ENCODE results near the gene FRMD4A.
"Not testable (repeated sequence)": the region's sequence is repeated elsewhere in the genome, so short reads cannot be mapped to it uniquely, and the experiment has no call there.

Gene FRMD4A

DNA sequence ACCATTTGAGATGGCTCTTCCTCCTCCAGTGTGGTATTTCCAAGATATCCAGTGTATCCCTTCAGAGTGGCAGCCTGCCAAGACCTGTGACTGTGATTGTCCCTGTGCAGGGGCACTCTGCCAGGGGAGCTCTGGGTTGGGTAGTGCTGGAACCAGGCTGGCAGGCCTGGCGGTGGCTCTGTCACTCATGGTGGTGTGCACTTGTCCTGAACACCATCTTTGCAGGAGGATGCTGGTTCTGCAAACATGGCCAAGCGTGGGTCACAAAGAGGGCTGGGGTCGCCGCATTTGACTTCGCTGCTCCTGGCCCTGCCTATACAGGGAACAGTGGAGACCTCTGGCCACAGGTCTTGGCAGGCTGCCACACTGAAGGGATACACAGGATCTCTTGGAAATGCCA lies 538.7 kb downstream of the FRMD4A start:
- DNase-seq (ENCODE audit: extremely low spot score, insufficient read length, low read depth) (no peak), FAIRE-seq (no peak)

DNA sequence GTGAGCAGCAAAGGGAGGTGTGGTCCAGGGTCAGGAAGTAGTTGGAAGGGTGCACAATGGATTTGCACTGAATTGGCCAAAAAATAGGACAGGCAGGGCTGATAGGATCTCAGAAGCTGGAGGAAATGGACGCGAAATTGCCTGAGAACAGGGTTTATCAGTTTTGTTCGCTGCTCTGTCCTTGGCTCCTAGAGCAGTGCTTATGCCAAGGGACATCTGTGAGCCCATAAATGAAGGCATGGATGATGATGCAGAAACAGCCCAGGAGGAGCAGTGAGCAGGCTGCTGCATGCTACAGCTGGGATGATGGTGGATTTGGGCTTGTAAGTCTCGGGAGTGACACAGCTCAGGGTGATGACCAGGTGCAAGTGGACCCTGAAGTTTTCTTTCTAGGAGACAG lies 539.2 kb downstream of the FRMD4A start:
- FAIRE-seq (no peak), DNase-seq (ENCODE audit: extremely low spot score, insufficient read length, low read depth) (no peak)

DNA sequence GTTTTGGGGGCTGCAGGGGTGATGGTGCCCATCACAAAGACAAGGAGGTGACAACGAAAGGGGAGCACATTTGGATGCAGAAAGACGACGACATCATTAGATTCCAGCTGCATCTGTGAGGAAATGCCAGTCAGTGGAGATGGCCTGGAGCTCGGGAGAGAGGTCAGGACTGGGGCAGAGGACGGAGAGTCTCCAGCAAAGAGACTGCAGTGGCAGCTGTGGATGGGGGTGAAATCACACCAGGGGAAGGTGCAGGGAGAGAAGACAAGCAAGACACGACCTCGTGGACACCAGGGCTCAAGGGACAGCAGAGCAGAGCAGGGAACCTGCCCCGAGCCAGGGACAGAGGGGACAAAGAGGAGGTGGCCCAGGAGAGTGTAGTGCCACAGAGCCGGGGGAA lies 540.5 kb downstream of the FRMD4A start:
- FAIRE-seq (no peak), DNase-seq (ENCODE audit: extremely low spot score, insufficient read length, low read depth) (no peak)

DNA sequence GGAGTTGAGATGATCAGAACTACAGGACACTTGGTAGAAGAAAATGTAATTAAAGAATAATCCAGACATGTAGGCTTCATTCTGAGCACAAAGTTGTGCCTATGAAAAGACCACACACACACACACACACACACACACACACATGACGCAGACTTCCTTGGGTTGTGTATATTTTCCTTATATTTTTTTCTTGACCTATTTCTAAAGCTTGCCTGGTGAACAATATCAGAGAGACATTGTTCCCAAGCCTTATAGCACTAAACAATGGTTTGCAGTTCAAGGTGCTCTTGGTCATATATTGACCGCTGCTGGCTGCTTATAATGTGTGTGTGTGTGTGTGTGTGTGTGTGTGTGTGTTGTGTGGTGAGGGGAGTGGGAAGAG lies 541.3 kb downstream of the FRMD4A start:
- no peak for FAIRE-seq

GRCh38 chr10:13788711-13789447 lies 541.8 kb downstream of the FRMD4A start:
- FAIRE-seq (peak; percentile 62), DNase-seq (ENCODE audit: extremely low spot score, insufficient read length, low read depth) (no peak)

More for the DNA sequence above, 541.3 kb downstream of the FRMD4A start:
- no peak for DNase-seq (ENCODE audit: extremely low spot score, insufficient read length, low read depth)

- no peak for DNase-seq (ENCODE audit: extremely low spot score, insufficient read length, low read depth)
- FAIRE-seq, result no peak
Measured at GRCh38 chr10:13788320-13788600, 542.5 kb downstream of the FRMD4A start.

DNA sequence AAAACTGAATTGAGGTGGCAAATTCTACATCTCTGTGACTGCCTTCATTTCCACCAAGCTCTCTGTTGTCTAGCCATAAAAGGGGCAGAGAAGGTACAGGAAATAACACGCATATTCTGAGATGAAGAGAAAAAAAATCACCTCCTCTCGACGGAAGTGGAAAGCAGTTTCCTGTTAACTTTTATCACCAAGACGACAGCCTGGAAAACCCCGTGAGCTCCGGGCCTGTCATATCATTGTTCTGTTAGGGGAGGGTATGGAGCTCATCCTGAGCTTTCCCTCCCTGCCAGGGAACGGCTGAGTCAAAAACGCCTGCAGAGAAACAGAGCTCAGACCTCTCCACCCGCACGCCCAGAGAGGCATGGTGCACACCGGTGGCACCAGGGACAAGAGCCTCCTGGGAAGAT lies 543.7 kb downstream of the FRMD4A start:
- peak; percentile 98 for FAIRE-seq
- peak; percentile 53 for DNase-seq (ENCODE audit: extremely low spot score, insufficient read length, low read depth)

DNA sequence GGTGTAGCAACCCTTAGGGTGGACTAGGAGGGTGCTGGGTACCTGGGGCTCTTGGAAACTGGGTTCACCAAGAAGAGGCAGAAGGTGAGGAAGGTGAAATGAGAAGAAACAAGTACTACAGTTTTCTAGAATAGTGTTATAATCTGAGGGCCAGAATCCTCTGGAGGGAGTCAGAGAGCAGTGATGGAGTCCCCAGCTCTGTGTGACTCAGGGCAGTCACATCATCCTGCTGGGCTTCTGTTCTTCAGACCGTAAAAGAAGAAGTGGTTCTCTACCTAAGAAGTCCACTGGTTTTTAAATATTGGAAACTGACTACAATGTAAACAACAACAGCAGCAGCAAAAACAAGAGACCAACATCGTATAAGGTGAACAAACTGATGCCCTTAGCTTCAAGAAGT lies 546.7 kb downstream of the FRMD4A start:
- FAIRE-seq, result no peak
- no peak for DNase-seq (ENCODE audit: extremely low spot score, insufficient read length, low read depth)

- DNase-seq (ENCODE audit: extremely low spot score, insufficient read length, low read depth) (no peak), FAIRE-seq (no peak)
Measured at GRCh38 chr10:13779748-13780147, 551.0 kb downstream of the FRMD4A start.

DNA sequence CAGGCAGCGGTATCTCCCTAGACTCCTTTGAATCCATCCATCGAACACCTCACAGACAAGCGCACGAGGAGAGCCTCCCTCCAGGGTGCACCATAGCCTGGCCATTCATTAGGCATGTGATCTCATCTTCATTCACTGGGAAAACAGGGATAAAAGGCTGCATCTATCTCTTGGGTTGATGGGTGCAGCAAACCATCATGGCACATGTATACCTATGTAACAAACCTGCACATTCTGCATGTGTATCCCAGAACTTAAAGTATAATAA lies 552.1 kb downstream of the FRMD4A start:
- DNase-seq (ENCODE audit: extremely low spot score, insufficient read length, low read depth); FAIRE-seq: not testable (repeated sequence)

DNA sequence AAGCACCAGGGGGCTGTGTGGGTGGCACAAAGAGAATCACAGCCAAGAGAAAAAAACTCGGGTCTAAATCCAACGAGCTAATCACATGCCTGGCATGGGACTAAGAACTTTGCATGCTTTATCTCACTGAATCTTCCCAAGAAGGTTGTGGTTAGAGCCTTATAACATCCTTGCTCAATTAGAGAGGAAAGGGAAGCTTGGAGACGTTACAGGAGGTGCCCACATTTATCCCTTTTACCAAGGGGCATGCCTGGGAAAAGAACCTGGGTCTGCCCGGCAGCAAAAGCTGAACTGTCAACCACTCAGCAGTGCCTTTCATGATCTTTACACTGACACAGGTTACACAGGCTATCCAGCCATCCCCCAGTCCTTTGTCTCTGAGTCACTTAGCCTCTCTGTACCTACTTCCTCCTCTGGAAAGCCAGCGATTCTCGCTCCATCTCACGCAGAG lies 553.8 kb downstream of the FRMD4A start:
- FAIRE-seq (peak; percentile 70), DNase-seq (ENCODE audit: extremely low spot score, insufficient read length, low read depth) (no peak)

DNA sequence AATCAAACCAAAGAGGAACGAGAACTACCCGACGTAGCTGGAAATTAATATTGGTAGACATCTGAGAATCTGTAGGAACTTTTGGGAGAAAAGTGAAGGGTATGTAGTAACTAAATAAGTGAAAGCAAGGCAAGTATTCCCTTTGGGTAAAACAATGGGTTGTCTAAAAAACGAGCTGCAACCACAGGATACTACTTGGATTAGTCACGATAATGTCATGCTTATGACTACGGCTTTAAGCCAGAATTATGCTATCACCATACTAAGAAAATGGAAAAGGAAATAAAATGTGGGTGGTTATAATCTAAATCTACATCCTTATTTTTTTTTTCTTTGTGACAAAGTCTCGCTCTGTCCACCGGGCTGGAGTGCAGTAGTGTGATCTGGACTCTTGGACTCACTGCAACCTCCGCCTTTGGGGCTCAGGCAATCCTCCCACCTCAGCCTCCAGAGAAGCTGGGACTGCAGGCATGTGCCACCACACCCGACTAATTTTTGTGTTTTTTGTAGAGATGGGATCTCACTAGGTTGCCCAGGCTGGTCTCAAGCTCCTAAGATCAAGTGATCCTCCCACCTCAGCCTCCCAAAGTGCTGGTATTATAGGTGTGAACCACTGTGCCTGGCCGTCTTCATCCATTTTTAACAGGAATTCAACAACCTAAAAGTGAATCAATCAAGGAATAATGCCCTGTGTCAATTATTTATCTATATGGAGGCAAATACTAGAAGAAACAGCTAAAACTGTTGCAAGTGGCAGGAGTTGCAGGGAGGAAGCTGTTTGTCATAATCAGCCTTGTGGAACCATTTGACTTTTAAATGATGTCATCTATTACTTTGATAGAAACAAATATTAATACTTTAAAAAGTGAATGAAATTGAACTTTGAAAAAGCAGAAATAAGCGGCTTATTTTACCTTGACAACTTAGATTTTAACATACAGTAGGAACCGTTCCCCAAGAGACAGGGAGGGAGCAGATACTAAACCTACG lies 554.6 kb downstream of the FRMD4A start:
- DNase-seq (ENCODE audit: extremely low spot score, insufficient read length, low read depth) (no peak), FAIRE-seq (peak; percentile 54)

DNA sequence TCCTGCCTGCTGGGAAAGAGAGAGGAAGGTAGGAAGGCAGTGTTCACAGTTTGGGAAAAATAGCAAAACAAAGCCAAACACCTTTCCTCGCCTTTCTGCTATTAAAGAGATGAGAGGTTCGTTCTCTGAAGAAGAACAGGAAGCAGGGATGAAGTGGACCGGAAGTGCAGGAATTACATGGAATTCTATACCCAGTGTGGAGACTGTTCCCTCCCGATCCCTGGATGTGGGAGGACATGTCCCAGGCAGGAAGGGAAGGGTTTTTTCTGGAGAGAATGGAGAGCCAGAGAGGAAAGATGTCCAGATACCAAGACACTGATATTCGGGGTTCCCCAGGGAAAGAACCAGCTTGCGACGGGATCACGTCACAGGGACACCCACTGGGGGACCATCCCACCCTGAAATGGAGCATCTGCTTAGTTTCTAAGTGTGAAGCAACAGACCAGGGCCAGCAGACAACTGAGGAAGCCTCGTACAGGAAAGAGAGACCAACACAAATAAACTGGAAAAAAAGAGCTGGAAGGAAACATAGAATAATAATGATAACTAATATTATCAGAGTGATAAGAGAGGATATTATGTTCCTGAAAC lies 556.3 kb downstream of the FRMD4A start:
- no peak for DNase-seq (ENCODE audit: extremely low spot score, insufficient read length, low read depth)
- FAIRE-seq, result peak; percentile 24

DNA sequence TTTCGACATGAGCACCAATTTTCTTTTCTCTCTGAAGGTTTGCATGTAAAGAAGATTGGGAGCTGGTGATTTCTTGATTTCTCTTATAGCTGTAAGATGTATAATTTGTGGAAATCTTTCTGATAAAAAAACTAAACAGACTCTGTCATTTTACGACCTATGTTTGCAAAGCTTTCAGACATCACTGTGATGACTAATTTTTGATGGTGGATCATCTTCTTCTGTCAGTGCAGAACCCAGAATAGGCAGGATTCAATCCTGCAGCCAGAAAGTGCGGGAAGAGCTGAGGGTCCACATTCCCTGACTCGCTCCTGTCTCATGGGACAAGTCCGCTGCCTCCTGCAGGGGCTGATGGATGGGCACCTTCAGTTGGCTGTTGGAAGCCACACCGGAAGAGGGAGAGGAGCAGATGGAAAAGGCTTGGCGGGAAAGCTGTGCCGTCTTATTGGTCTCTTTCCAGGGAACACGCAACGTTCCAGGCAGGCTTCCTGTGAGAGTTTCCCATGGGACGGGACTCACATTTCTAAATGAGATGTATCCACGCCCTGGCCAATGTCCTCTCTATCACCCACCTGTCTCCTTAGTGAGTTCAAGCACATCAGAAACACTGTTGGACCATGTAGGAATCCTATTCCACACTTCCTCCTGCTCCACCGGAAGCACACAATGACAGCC lies 557.1 kb downstream of the FRMD4A start:
- no peak for FAIRE-seq
- no peak for DNase-seq (ENCODE audit: extremely low spot score, insufficient read length, low read depth)

DNA sequence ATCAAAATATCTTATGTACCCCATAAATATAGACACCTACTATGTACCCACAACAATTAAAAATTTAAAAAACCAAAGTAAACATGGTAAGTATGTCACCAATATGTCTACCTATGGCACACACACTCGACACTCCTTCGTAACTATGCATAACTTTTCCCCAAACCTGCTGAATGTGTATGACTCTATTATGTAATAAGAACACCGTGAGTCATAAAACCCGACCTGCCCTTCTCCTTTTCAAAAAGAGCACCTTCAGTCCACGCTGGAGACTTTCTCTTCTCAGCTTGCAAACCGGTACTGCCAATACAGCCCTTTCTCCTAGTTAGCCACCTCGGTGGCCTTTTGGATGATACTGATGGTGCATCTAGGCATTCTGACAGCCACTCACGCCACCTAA lies 557.7 kb downstream of the FRMD4A start:
- DNase-seq (ENCODE audit: extremely low spot score, insufficient read length, low read depth) (no peak), FAIRE-seq (no peak)

GRCh38 chr10:13771992-13772391 lies 558.7 kb downstream of the FRMD4A start:
- FAIRE-seq (no peak), DNase-seq (ENCODE audit: extremely low spot score, insufficient read length, low read depth) (no peak)

- no peak for FAIRE-seq
- no peak for DNase-seq (ENCODE audit: extremely low spot score, insufficient read length, low read depth)
Measured at GRCh38 chr10:13770760-13771493, 559.8 kb downstream of the FRMD4A start.

DNA sequence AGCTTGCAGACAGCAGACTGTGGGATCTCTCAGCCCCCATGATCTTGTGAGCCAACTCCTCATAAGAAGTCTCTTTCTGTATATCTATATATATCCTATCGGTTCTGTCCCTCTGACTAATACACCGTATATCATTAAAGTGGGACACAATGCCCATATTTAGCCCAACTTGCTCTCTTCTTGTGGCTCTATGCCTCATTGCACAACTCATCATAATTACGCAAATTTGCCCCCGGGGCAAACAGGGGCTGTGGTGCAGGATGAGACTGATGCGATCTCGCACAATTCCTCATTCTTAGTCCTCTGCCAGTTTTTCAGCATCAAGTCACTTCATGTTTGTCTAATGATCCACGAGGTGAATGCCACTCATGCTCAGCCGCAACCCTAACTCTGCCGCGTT lies 560.8 kb downstream of the FRMD4A start:
- FAIRE-seq, result peak; percentile 65
- no peak for DNase-seq (ENCODE audit: extremely low spot score, insufficient read length, low read depth)

- no peak for FAIRE-seq
- no peak for DNase-seq (ENCODE audit: extremely low spot score, insufficient read length, low read depth)
Measured at GRCh38 chr10:13767676-13768178, 563.0 kb downstream of the FRMD4A start.

DNA sequence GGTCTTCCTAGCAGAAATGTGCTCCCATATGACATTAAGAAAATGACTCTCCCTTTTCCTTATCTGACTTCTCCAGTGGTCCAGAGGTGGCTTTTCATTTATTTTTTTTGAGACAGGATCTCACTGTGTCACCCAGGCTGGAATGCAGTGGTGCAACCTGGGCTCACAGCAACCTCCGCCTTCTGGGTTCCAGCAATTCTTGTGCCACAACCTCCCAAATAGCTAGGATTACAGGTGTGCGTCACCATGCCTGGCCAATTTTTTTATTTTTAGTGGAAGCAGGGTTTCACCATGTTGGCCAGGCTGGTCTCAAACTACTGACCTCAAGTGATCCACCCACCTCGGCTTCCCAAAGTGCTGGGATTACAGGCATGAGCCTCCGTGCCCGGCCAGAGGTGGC lies 563.6 kb downstream of the FRMD4A start:
- not testable (repeated sequence) for FAIRE-seq; DNase-seq (ENCODE audit: extremely low spot score, insufficient read length, low read depth)

All from GM18507 (cell line).